Measurements from ENCODE around the gene MGLL.

GRCh38 chr3:127714125-127714571, 108.2 kb downstream of the MGLL start:
- no peak for TF ChIP-seq CTCF (IDR thresholded peaks at IDR 0.05 in 4 of 5, conservative IDR thresholded peaks at IDR 0.05 in 1 of 5)
- TF ChIP-seq POLR2A (IDR thresholded peaks at IDR 0.05), result no peak

All from gastrocnemius medialis (tissue), 4 donors.